ENCODE measurements around the gene VIM.

DNA sequence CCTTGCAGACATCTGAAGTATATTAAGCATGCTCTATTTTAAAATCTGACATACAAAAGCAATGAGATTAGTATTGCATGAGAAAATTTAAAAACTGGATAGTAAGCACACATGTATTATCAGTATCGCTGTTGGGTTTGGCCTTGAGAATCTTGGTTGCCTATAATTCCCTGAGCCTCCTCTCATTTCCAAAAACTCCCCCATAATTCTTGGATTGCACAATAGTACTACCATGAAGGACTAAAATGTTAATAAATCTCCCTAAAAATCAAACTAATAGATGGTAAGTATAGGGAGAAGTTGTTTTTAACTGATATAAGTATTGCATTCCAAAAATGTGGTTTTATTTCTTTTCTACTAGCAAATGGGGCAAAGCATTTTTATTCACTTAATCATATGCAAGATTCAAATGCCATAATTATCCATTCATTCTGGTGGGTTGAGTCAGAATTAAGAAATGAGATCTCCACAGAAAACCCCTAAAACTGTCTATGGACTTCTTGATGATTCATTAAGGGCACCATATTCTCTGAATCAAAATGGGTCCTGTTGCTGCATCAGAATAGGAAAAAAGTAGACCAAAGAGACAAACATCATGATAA, 10.3 kb upstream of the VIM start:
- TF ChIP-seq, protein P1, sequence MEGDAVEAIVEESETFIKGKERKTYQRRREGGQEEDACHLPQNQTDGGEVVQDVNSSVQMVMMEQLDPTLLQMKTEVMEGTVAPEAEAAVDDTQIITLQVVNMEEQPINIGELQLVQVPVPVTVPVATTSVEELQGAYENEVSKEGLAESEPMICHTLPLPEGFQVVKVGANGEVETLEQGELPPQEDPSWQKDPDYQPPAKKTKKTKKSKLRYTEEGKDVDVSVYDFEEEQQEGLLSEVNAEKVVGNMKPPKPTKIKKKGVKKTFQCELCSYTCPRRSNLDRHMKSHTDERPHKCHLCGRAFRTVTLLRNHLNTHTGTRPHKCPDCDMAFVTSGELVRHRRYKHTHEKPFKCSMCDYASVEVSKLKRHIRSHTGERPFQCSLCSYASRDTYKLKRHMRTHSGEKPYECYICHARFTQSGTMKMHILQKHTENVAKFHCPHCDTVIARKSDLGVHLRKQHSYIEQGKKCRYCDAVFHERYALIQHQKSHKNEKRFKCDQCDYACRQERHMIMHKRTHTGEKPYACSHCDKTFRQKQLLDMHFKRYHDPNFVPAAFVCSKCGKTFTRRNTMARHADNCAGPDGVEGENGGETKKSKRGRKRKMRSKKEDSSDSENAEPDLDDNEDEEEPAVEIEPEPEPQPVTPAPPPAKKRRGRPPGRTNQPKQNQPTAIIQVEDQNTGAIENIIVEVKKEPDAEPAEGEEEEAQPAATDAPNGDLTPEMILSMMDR (IDR thresholded peaks at IDR 0.05; ENCODE audit: low read length): no peak
- TF ChIP-seq EZH2 (IDR thresholded peaks at IDR 0.05; ENCODE audit: borderline replicate concordance, low read length): no peak
